Activated CD4-positive, alpha-beta T cell treated with anti-CD3 and anti-CD28 coated beads for 36 hours (primary cell): ENCODE results near the gene EFCAB10. TPM values are rescaled to one million over a fixed set of nuclear protein-coding genes. Genes with fewer than 3 reads are reported as not detected.

Source experiments
- ATAC-seq: fragments of 200-7000 bp; cut with Tn5 transposase; one replicate; pipeline ENCODE4 v1.10.0; 2021; ENCODE audit warnings: mild to moderate bottlenecking, moderate library complexity
- CTCF ChIA-PET: fragments of 350-600 bp; sonication (Branson Sonifier 250); formaldehyde crosslinking; loops from one replicate; lab custom pipeline; 2021; ENCODE audit warnings: antibody characterized with exemption; lab: Charles Lee
- POLR2A ChIA-PET: fragments of 350-600 bp; sonication (Branson Sonifier 250); formaldehyde crosslinking; loops from one replicate; lab custom pipeline; 2021; ENCODE audit warnings: antibody characterized with exemption, inconsistent platforms; lab: Charles Lee
- DNase-seq: peaks from one replicate; pipeline ENCODE4 v3.0.0-alpha.2; 2020
- H3K27ac Mint-ChIP-seq: one replicate; pipeline ENCODE4 v1.8.0; 2021; ENCODE audit warnings: mixed read lengths
- H3K27me3 Mint-ChIP-seq: one replicate; pipeline ENCODE4 v1.8.0; 2021; ENCODE audit warnings: mixed read lengths
- H3K36me3 Mint-ChIP-seq: one replicate; pipeline ENCODE4 v1.8.0; 2021; ENCODE audit warnings: low read depth, mixed read lengths
- H3K4me1 Mint-ChIP-seq: one replicate; pipeline ENCODE4 v1.8.0; 2021; ENCODE audit warnings: mixed read lengths
- H3K4me3 Mint-ChIP-seq: one replicate; pipeline ENCODE4 v1.8.0; 2021; ENCODE audit warnings: mild to moderate bottlenecking, moderate library complexity, mixed read lengths
- H3K9me3 Mint-ChIP-seq: one replicate; pipeline ENCODE4 v1.8.0; 2021; ENCODE audit warnings: low read depth, mixed read lengths
- intact Hi-C, 2 experiments: fragments of 100-400 bp; cut with DNase I in 1 of 2; cut with micrococcal nuclease in 1 of 2; formaldehyde crosslinking; loops; one replicate each; pipeline versions ENCODE4 v1.14.2 to v1.15.1; 2022 to 2024; cut with DNase I, micrococcal nuclease
- total RNA-seq, 2 experiments: library from RNA; stranded (reverse); gene quantifications; one replicate each; pipeline ENCODE4 v1.2.3, GENCODE V29; 2021

Gene EFCAB10
- total RNA-seq, 2 experiments from 2014 or later: not detected

DNA sequence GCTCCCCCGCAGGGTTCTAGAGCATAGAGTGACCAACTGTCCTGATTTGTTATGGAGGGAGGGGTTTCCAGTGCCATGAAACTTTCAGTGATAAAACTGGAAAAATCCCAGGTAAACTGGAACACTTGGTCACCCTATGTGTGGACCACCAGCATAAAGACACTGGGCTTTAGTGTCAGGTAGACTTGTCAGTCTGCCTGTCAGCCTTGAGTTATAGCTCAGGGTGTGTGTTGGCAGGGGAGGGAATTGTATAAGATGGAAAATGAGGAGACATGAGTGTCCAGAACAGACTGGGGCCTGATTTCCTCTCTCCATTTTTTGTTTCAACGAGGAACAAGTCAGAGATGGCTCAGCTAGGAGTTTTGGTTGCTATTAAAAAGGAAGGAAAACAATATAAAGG is 10.2 kb upstream of the EFCAB10 start:
- CTCF ChIA-PET: interaction anchor here (0.9 to 1.6 kb wide), 3 partner anchors 15 to 439 kb away, joined by 3 to 4 read pairs (median 3); no protein-coding TSS in a partner anchor

DNA sequence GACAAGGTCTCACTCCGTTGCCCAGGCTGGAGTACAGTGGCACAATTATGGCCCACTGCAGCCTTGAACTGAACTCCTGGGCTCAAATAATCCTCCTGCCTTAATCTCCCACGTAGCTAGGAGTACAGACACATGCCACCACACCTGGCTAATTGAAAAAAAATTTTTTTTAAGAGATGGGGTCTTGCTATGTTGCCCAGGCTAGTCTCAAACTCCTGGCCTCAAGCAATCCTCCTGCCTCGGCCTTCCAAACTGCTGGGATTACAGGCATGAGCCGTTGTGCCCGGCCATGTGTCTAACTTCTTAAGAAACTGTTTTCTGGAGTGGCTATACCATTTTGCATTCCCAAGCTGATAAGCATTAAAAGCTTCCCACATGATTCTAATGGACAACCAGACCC is 9.5 kb upstream of the EFCAB10 start:
- Mint-ChIP-seq H3K9me3 (no peaks in the 10 kb centered on the region), H3K4me3 (no peak overlapping the region), H3K4me1 (peaks cover 8% of the 10 kb centered on the region), H3K36me3 (no peaks in the 10 kb centered on the region), H3K27ac (no peak overlapping the region), H3K27me3 (no peaks in the 10 kb centered on the region)
- ChIA-PET CTCF (interaction anchor here (0.9 to 1.6 kb wide), 3 partner anchors 14 to 438 kb away, joined by 3 to 4 read pairs (median 3); no protein-coding TSS in a partner anchor), POLR2A (no interaction called here)
- ATAC-seq (no peak), DNase-seq (no peak)
- intact Hi-C loops: no loop called here

More for the DNA sequence above, 10.2 kb upstream of the EFCAB10 start:
- peaks cover 8% of the 10 kb centered on the region for H3K4me1 Mint-ChIP-seq
- intact Hi-C loops: no loop called here
- no peaks in the 10 kb centered on the region for H3K27me3 Mint-ChIP-seq
- no peak overlapping the region for H3K4me3 Mint-ChIP-seq
- H3K36me3 Mint-ChIP-seq: no peaks in the 10 kb centered on the region
- ATAC-seq (no peak), DNase-seq (no peak)
- no peaks in the 10 kb centered on the region for H3K9me3 Mint-ChIP-seq
- POLR2A ChIA-PET: interaction anchor here (0.6 kb wide), 1 partner anchor 282 kb away, joined by 3 read pairs; no protein-coding TSS in a partner anchor
- H3K27ac Mint-ChIP-seq: no peak overlapping the region

DNA sequence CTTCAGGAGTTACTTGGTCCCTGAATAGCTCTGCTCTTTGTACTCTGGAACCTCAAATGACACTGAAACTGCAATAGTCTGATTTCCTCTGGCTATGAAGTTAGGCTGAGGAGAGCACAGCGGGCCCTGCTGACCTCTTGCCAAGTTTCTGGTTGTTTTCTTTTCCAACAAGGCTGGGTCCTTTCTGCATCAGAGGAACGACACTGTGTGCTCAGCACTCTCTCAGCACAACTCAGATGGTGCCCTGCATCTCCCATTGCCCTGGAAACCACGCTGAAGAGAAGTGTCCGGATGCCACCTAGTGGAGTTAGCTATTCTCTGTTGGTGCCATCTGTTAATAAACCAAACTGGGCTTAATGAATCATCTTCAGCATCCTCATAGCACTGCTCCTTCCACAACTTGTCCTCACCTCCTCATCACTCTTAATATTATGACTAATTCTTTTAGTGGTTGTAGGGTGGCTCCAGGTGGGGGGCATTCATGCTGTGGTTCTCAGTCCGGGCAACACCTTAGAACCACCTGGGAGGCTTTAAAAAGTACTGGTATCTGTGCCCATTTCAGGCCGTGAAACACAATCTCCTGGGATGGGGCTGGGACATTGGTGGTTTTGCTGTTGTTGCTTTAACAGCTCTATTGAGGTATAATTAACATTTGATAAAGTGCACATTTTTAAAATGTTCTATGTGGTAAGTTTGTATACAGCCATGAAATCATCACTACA is 8.2 kb upstream of the EFCAB10 start:
- CTCF ChIA-PET: interaction anchor here (0.5 to 1.3 kb wide), 15 partner anchors 10 to 707 kb away, joined by 3 to 7 read pairs (median 3); partner anchors contain the start of gene RINT1
- Mint-ChIP-seq H3K27ac (no peak overlapping the region), H3K27me3 (no peaks in the 10 kb centered on the region), H3K4me3 (no peak overlapping the region), H3K36me3 (no peaks in the 10 kb centered on the region), H3K9me3 (peaks cover 3% of the 10 kb centered on the region), H3K4me1 (peaks cover 8% of the 10 kb centered on the region)
- peak; percentile 77 for DNase-seq
- peak; percentile 98 for ATAC-seq
- POLR2A ChIA-PET: no interaction called here
- intact Hi-C loops: loop anchor here (1.0 to 10.0 kb wide), 6 partner anchors 77 to 706 kb away; no protein-coding TSS in a partner anchor

DNA sequence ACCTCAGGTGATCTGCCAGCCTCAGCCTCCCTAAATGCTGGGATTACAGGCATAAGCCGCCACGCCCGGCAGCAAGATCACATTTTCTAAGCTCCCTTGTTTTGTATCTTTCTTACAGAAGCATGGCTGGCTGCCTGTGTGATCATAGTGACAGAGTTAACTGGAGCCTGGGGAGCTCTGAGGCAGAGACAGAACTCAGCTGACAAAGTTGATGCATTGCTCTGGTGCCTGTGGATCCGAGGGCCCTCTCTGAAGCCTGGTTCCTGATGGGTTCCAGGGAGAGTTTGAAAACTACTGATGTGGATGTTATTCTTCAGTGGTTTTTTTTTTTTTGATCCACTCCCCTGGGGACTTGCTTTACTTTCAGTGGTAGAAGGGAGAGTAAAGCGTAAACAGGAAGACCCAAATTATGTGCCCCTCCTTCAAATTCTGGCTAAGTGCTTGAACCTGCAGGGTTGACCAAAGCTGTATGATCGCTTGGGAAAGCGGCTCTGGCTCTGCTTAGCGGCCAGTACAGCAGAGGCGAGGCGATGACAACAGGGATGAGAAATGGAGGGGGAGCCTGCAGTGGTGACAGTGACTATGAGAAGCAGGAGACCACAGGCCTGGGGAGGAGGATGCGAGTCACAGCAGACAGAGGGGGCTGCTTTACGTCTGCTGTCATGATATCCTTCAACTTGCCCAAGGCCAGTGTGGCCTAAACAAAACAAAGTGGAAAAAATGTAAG is 6.8 kb upstream of the EFCAB10 start:
- Mint-ChIP-seq H3K27ac (no peak overlapping the region), H3K4me3 (no peak overlapping the region), H3K9me3 (peaks cover 6% of the 10 kb centered on the region), H3K4me1 (peaks cover 8% of the 10 kb centered on the region), H3K27me3 (no peaks in the 10 kb centered on the region), H3K36me3 (no peaks in the 10 kb centered on the region)
- DNase-seq (peak; percentile 14), ATAC-seq (peak; percentile 27)
- ChIA-PET CTCF (interaction anchor here (0.5 to 1.2 kb wide), 4 partner anchors 11 to 705 kb away, joined by 3 to 5 read pairs (median 3); no protein-coding TSS in a partner anchor), POLR2A (no interaction called here)
- intact Hi-C loops: loop anchor here (2.0 to 10.0 kb wide), 4 partner anchors 76 to 666 kb away; no protein-coding TSS in a partner anchor

DNA sequence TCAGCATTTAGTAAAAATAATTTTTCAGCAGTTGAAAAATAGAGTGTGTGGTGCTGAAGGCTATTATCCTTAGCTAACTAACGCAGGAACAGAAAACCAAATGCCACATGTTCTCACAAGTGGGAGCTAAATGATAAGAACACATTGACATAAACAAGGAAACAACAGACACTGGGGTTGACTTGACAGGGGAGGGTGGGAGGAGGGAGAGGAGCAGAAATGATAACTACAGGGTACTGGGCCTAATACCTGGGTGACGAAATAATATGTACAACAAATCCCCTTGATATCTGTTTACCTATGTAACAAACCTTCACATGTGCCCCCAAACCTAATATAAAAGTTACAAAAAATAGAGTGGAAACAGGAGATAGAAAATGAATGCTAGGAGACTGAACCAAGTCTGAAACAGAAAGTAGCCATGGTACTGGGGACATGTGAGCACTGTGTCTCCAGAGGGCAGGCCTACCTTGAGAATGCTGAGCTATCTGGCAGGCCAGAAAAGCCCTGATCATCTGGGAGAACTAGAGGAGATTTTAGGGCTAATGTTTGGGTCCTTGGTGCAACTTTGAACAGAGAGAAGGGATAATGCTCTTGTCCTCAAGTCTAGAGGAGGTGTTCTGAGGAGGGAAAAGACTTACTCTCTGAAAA is 4.7 kb upstream of the EFCAB10 start:
- H3K36me3 Mint-ChIP-seq: no peaks in the 10 kb centered on the region
- no peak for ATAC-seq
- peaks cover 13% of the 10 kb centered on the region for H3K4me1 Mint-ChIP-seq
- no peak for DNase-seq
- ChIA-PET POLR2A (no interaction called here), CTCF (interaction anchor here (0.9 kb wide), 1 partner anchor 9 kb away, joined by 3 read pairs; no protein-coding TSS in a partner anchor)
- no peak overlapping the region for H3K4me3 Mint-ChIP-seq
- H3K9me3 Mint-ChIP-seq: peaks cover 6% of the 10 kb centered on the region
- no peak overlapping the region for H3K27ac Mint-ChIP-seq
- intact Hi-C loops: loop anchor here (5.0 to 10.0 kb wide), 3 partner anchors 74 to 664 kb away; no protein-coding TSS in a partner anchor
- H3K27me3 Mint-ChIP-seq: peaks cover 14% of the 10 kb centered on the region

DNA sequence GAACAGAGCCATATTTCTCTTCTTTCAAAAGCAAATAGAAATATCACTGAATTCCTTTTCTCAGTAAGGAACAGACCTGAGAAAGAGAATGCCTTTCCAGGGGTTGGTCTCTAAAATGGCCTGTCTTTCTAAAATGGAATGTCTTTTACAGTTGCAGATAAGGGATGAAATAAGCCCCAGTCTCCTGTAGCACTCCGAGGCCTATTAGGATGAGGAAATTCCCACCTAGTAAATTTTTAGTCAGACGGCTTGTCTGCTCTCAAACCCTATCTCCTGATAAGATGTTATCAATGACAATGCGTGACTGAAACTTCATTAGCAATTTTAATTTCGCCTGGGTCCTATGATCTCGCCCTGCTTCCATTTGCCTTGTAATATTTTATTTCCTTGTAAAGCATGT is 2.9 kb upstream of the EFCAB10 start:
- DNase-seq (no peak), ATAC-seq (no peak)
- H3K27me3 Mint-ChIP-seq: peaks cover 14% of the 10 kb centered on the region
- no peak overlapping the region for H3K4me3 Mint-ChIP-seq
- intact Hi-C loops: loop anchor here in 1 of 2 experiments (10.0 kb wide), 1 partner anchor 459 kb away; no protein-coding TSS in a partner anchor
- ChIA-PET POLR2A (no interaction called here), CTCF (interaction anchor here (0.6 kb wide), 1 partner anchor 263 kb away, joined by 3 read pairs; no protein-coding TSS in a partner anchor)
- peaks cover 6% of the 10 kb centered on the region for H3K9me3 Mint-ChIP-seq
- no peaks in the 10 kb centered on the region for H3K36me3 Mint-ChIP-seq
- H3K27ac Mint-ChIP-seq: no peak overlapping the region
- H3K4me1 Mint-ChIP-seq: peaks cover 11% of the 10 kb centered on the region

DNA sequence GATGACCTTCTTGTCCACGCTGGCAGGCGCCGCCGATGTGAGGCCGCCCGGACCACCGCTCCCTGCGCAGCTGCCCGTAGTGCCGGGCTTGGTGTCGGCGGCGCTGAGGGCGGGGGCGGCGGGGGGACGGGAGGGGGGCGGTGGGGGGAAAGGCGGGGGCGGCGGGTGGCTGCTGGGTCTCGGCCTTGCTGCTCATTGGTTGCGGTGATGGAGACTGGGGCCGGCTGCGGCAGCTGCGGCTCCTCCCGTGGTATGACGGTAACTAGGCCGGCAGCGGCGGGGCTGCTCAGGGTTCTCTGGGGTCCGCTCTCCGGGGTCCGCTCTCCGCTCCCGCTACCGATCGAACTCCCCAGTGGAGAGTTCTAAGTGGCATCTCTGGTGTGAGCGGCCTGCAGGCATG is 1.8 kb upstream of the EFCAB10 start:
- no peak overlapping the region for H3K4me3 Mint-ChIP-seq
- ATAC-seq (no peak), DNase-seq (no peak)
- no peak overlapping the region for H3K27ac Mint-ChIP-seq
- intact Hi-C loops: loop anchor here in 1 of 2 experiments (10.0 kb wide), 1 partner anchor 458 kb away; no protein-coding TSS in a partner anchor
- peaks cover 14% of the 10 kb centered on the region for H3K27me3 Mint-ChIP-seq
- no peaks in the 10 kb centered on the region for H3K36me3 Mint-ChIP-seq
- H3K9me3 Mint-ChIP-seq: peaks cover 6% of the 10 kb centered on the region
- CTCF ChIA-PET: interaction anchor here (0.8 kb wide), 1 partner anchor 427 kb away, joined by 3 read pairs; no protein-coding TSS in a partner anchor
- H3K4me1 Mint-ChIP-seq: peaks cover 7% of the 10 kb centered on the region
- POLR2A ChIA-PET: no interaction called here

DNA sequence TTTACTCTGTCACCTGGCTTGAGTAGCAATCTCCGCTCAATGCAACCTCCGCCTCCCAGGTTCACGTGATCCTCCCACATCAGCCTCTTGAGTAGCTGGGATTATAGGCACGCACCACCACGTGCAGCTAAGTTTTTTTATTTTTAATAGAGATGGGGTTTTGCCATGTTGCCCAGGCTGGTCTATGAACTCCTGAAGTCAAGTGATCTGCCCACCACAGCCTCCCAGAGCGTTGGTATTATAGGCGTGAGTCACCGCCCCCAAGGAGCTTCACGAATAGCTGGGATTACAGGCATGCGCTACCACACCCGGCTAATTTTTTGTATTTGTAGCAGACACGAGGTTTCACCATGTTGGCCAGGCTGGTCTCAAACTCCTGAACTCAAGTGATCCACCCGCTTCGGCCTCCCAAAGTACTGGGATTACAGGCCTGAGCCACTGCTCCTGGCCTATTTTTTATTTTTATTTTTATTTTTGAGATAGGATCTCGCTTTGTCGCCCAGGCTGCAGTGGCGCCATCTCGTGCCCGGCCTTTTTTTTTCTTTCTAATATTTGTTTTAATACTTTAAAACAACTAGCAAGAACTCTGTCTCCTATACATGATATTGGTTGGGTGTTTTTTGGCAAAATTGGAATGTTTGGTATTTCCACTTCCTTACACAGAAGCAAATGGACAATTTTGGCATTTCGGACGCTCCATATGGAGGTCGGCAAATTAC is 1.1 kb downstream of the EFCAB10 start:
- no peaks in the 10 kb centered on the region for H3K36me3 Mint-ChIP-seq
- intact Hi-C loops: loop anchor here in 1 of 2 experiments (10.0 kb wide), 1 partner anchor 455 kb away; no protein-coding TSS in a partner anchor
- peak overlapping the region; percentile 65 for H3K4me3 Mint-ChIP-seq
- ATAC-seq: no peak
- ChIA-PET CTCF (interaction anchor here (0.6 to 1.0 kb wide), 4 partner anchors 9 to 598 kb away, joined by 3 read pairs; no protein-coding TSS in a partner anchor), POLR2A (interaction anchor here (0.6 kb wide), 1 partner anchor 187 kb away, joined by 4 read pairs; no protein-coding TSS in a partner anchor)
- peaks cover 14% of the 10 kb centered on the region for H3K27me3 Mint-ChIP-seq
- no peak overlapping the region for H3K27ac Mint-ChIP-seq
- no peak for DNase-seq
- peaks cover 6% of the 10 kb centered on the region for H3K4me1 Mint-ChIP-seq
- H3K9me3 Mint-ChIP-seq: peaks cover 6% of the 10 kb centered on the region

DNA sequence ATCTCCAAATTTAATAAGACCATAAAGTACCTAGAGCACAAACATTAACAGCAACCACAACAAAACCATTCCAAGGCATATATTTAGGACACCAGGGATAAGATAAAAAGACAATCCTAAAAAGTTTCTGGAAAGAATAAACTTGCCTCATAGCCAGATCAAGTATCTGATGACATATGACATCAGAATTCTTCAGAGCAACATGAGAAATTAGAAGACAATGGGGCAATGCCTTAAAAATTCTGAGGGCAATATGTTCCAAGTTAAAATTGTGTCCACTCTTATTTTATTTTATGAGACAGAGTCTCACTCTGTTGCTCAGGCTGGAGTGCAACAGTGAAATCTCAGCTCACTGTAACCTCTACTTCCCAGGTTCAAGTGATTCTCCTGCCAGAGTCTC is 2.8 kb downstream of the EFCAB10 start:
- Mint-ChIP-seq H3K36me3 (peaks cover 2% of the 10 kb centered on the region), H3K4me1 (peaks cover 6% of the 10 kb centered on the region), H3K27me3 (peaks cover 14% of the 10 kb centered on the region), H3K4me3 (no peak overlapping the region), H3K9me3 (no peaks in the 10 kb centered on the region), H3K27ac (no peak overlapping the region)
- intact Hi-C loops: no loop called here
- ChIA-PET CTCF (no interaction called here), POLR2A (no interaction called here)
- DNase-seq (no peak), ATAC-seq (no peak)

DNA sequence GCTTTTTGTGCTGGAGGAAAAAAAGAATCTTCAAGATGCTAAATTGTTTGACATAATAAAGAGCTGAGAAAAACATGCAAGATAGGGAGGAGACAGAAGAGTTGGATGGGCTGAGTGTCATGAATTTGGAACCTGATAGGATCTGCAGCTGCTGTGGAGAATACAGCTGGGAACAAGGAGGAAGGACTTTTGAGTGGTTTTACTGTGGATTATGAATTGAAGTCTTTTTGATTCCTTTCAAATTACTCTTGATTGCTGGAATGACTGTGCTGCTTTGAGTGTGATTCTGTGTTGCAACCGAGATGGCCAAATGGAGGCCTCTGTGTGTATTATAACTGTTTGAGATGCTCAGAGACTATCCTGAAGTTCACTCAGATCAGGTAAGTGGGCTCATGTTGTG is 4.0 kb downstream of the EFCAB10 start:
- peaks cover 2% of the 10 kb centered on the region for H3K36me3 Mint-ChIP-seq

More for the DNA sequence above, 4.0 kb downstream of the EFCAB10 start:
- Mint-ChIP-seq H3K4me3 (no peak overlapping the region), H3K27me3 (peaks cover 8% of the 10 kb centered on the region), H3K9me3 (no peaks in the 10 kb centered on the region), H3K27ac (no peak overlapping the region), H3K4me1 (peaks cover 6% of the 10 kb centered on the region)
- ATAC-seq (no peak), DNase-seq (no peak)
- intact Hi-C loops: no loop called here
- POLR2A ChIA-PET: no interaction called here
- CTCF ChIA-PET: interaction anchor here (1.3 kb wide), 2 partner anchors 10 to 14 kb away, joined by 3 to 4 read pairs; no protein-coding TSS in a partner anchor
